ENCODE data around the gene THAP10.

Gene THAP10

GRCh38 chr15:70857562-70858285, 34.5 kb downstream of the THAP10 start:
- FAIRE-seq, result no peak
- DNase-seq (ENCODE audit: insufficient read length, low spot score), result no peak
- TF ChIP-seq CTCF (IDR thresholded peaks at IDR 0.05; ENCODE audit: insufficient read depth, missing control alignments), result no peak

- DNase-seq (ENCODE audit: insufficient read length, low spot score) (no peak), FAIRE-seq (no peak)
- TF ChIP-seq CTCF (IDR thresholded peaks at IDR 0.05; ENCODE audit: insufficient read depth, missing control alignments), result no peak
These were observed 35.2 kb downstream of the THAP10 start for GRCh38 chr15:70856884-70857561.

- no peak for TF ChIP-seq CTCF (IDR thresholded peaks at IDR 0.05; ENCODE audit: insufficient read depth, missing control alignments)
- FAIRE-seq (no peak), DNase-seq (ENCODE audit: insufficient read length, low spot score) (no peak)
These were observed 35.9 kb downstream of the THAP10 start for GRCh38 chr15:70856177-70856883.

- no peak for DNase-seq (ENCODE audit: insufficient read length, low spot score)
- no peak for FAIRE-seq
- TF ChIP-seq CTCF (IDR thresholded peaks at IDR 0.05; ENCODE audit: insufficient read depth, missing control alignments), result no peak
These were observed 36.5 kb downstream of the THAP10 start for GRCh38 chr15:70855764-70856163.

GRCh38 chr15:70854666-70854976, 37.6 kb downstream of the THAP10 start:
- no peak for DNase-seq (ENCODE audit: insufficient read length, low spot score)
- FAIRE-seq, result no peak
- no peak for TF ChIP-seq CTCF (IDR thresholded peaks at IDR 0.05; ENCODE audit: insufficient read depth, missing control alignments)

- TF ChIP-seq CTCF (IDR thresholded peaks at IDR 0.05; ENCODE audit: insufficient read depth, missing control alignments), result no peak
- no peak for FAIRE-seq
- peak; percentile 33 for DNase-seq (ENCODE audit: insufficient read length, low spot score)
These were observed 38.1 kb downstream of the THAP10 start, which contains the start of gene LARP6 for GRCh38 chr15:70853973-70854665. LARP6 (minus strand) TSS chr15:70854157; CDS start chr15:70854088, 69 bp downstream.
